ENCODE data around the gene RSPRY1.

DNA sequence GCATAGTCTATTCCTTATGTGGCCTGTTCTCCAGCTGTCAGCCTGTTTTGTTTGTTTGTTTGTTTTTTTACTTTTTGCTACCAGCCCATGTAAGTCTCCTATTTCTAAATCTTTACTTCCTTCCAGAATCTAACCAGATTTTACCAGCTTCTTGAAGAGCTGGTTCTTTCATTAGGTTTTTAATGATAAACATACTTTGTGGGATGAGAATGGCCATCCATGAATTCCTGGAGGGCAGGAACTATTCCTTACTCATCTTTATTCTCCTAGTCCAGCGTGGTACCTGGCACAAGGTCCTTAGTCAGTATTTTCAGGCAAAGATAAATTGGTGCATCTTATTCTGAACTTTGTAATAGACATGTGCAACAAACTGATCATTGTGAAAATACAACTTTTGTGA, 17.3 kb downstream of the RSPRY1 start:
- TF ChIP-seq, protein P1, sequence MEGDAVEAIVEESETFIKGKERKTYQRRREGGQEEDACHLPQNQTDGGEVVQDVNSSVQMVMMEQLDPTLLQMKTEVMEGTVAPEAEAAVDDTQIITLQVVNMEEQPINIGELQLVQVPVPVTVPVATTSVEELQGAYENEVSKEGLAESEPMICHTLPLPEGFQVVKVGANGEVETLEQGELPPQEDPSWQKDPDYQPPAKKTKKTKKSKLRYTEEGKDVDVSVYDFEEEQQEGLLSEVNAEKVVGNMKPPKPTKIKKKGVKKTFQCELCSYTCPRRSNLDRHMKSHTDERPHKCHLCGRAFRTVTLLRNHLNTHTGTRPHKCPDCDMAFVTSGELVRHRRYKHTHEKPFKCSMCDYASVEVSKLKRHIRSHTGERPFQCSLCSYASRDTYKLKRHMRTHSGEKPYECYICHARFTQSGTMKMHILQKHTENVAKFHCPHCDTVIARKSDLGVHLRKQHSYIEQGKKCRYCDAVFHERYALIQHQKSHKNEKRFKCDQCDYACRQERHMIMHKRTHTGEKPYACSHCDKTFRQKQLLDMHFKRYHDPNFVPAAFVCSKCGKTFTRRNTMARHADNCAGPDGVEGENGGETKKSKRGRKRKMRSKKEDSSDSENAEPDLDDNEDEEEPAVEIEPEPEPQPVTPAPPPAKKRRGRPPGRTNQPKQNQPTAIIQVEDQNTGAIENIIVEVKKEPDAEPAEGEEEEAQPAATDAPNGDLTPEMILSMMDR (IDR thresholded peaks at IDR 0.05; ENCODE audit: control extremely low read depth in 1 of 3, insufficient read depth in 1 of 3, low read depth in 1 of 3, low read length in 3 of 3), result no peak
- TF ChIP-seq POLR2A (IDR thresholded peaks at IDR 0.05; ENCODE audit: control extremely low read depth in 1 of 2, low read depth in 2 of 2, low read length in 2 of 2) (no peak), KDM5A (IDR thresholded peaks at IDR 0.05; ENCODE audit: low read length) (no peak), GTF2F1 (IDR thresholded peaks at IDR 0.05; ENCODE audit: borderline replicate concordance, low read depth, low read length) (no peak), CREB1 (IDR thresholded peaks at IDR 0.05) (no peak), POLR2AphosphoS5 (IDR thresholded peaks at IDR 0.05; ENCODE audit: low read depth, low read length) (no peak), KDM1A (IDR thresholded peaks at IDR 0.05; ENCODE audit: borderline replicate concordance, low read length) (no peak), SRF (IDR thresholded peaks at IDR 0.05; ENCODE audit: low read depth, low read length) (no peak), GABPA (IDR thresholded peaks at IDR 0.05; ENCODE audit: borderline replicate concordance, insufficient read depth, low read length) (no peak), RAD21 (IDR thresholded peaks at IDR 0.05 in 1 of 2, conservative IDR thresholded peaks at IDR 0.05 in 1 of 2; ENCODE audit: low read depth in 2 of 2, low read length in 2 of 2) (no peak), NRF1 (IDR thresholded peaks at IDR 0.05; ENCODE audit: low read depth, low read length) (no peak), JUND (IDR thresholded peaks at IDR 0.05; ENCODE audit: low read length) (no peak)

All from H1 (cell line).